Suprapubic skin (tissue), 4 donors: ENCODE data around the gene CHST8. TPM values are rescaled to one million over a fixed set of nuclear protein-coding genes. Genes with fewer than 3 reads are reported as not detected.

ENCODE experiments used
- DNase-seq, 2 donors: peaks; one replicate each; pipeline ENCODE4 v3.0.0-alpha.2; 2019; ENCODE audit warnings: low spot score in 2 of 2
- H3K27ac ChIP-seq: fragments of 200-600 bp; sonication (generic); one replicate; pipeline ENCODE4 v1.5.1; 2019
- H3K27me3 ChIP-seq: fragments of 200-600 bp; sonication (generic); one replicate; pipeline ENCODE4 v1.5.1; 2019
- H3K36me3 ChIP-seq: fragments of 200-600 bp; sonication (generic); one replicate; pipeline ENCODE4 v1.5.1; 2019
- H3K4me1 ChIP-seq: fragments of 200-600 bp; sonication (generic); one replicate; pipeline ENCODE4 v1.5.1; 2019
- H3K4me3 ChIP-seq: fragments of 200-600 bp; sonication (generic); one replicate; pipeline ENCODE4 v1.5.1; 2019; ENCODE audit warnings: mild to moderate bottlenecking
- H3K9me3 ChIP-seq: fragments of 200-600 bp; sonication (generic); one replicate; pipeline ENCODE4 v1.5.1; 2019
- EP300 ChIP-seq: sonication (generic); formaldehyde crosslinking; IDR thresholded peaks from one replicate; pipeline ENCODE4 v1.6.1; 2017; ENCODE audit warnings: antibody characterized with exemption
- POLR2A ChIP-seq, 2 donors: fragments of 450-650 bp; IDR thresholded peaks; one replicate each; pipeline ENCODE4 v1.6.1; 2017; ENCODE audit warnings: antibody characterized with exemption in 2 of 2, mild to moderate bottlenecking in 2 of 2, moderate library complexity in 2 of 2
- POLR2AphosphoS5 ChIP-seq, 3 donors: sonication (generic); formaldehyde crosslinking; IDR thresholded peaks; one replicate each; pipeline ENCODE4 v1.6.1; 2017; ENCODE audit warnings: antibody characterized with exemption in 3 of 3
- WGBS: methylation state at CpG from one replicate; pipeline ENCODE4 v1.1.5; 2018; 5-methylcytosine and 5-hydroxymethylcytosine counted together
- total RNA-seq, 4 donors: library from RNA; depleted of rRNA; stranded (reverse); fragments of >200 nt; gene quantifications; one replicate each; pipeline ENCODE4 v1.1.0, GENCODE V29; 2016
- TF ChIP-seq, protein P1 (sequence below), 2 donors: fragments of 200-600 bp in 1 of 2; fragments of 450-650 bp in 1 of 2; sonication (generic) in 1 of 2; IDR thresholded peaks; one replicate each; pipeline ENCODE4 v1.5.1; 2016 to 2019; ENCODE audit warnings: antibody characterized with exemption in 2 of 2, mild to moderate bottlenecking in 1 of 2, moderate library complexity in 1 of 2

CHST8 gene
- total RNA-seq, 4 donors from 2014 or later = 0.36 TPM; not detected in 3

DNA sequence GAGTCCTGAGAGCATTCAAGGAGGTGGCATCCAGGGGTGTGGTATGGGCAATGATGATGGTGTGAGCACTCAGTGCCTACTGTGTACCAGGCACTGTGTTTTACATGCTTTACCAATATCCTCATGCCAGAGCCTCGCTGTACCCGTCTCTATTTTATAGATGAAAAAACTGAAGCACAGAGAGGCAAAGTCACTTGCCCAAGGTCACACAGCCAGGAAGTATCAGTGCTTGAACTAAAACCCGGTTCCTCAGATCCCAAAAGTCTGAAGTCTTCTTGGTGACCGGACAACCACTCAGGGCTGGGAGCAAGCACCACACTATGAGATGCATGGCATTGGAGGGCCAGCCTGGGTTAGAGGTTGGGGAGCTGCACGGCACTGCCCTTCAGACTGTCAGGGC is 84.1 kb downstream of the CHST8 start:
- H3K27ac ChIP-seq = no peak overlapping the region
- 92% methylated on average over 2 of the region's 5 CpGs for WGBS
- H3K4me3 ChIP-seq = no peak overlapping the region
- H3K4me1 ChIP-seq = no peaks in the 10 kb centered on the region
- H3K36me3 ChIP-seq = no peaks in the 10 kb centered on the region
- TF ChIP-seq EP300 (no peak), POLR2A (IDR thresholded peaks at IDR 0.05) (no peak), POLR2AphosphoS5 (IDR thresholded peaks at IDR 0.05) (no peak)
- TF ChIP-seq, protein P1, sequence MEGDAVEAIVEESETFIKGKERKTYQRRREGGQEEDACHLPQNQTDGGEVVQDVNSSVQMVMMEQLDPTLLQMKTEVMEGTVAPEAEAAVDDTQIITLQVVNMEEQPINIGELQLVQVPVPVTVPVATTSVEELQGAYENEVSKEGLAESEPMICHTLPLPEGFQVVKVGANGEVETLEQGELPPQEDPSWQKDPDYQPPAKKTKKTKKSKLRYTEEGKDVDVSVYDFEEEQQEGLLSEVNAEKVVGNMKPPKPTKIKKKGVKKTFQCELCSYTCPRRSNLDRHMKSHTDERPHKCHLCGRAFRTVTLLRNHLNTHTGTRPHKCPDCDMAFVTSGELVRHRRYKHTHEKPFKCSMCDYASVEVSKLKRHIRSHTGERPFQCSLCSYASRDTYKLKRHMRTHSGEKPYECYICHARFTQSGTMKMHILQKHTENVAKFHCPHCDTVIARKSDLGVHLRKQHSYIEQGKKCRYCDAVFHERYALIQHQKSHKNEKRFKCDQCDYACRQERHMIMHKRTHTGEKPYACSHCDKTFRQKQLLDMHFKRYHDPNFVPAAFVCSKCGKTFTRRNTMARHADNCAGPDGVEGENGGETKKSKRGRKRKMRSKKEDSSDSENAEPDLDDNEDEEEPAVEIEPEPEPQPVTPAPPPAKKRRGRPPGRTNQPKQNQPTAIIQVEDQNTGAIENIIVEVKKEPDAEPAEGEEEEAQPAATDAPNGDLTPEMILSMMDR (IDR thresholded peaks at IDR 0.05) = no peak
- H3K27me3 ChIP-seq = peaks cover 6% of the 10 kb centered on the region
- peaks cover 6% of the 10 kb centered on the region for H3K9me3 ChIP-seq
- DNase-seq = peak in 1 of 2 donors; percentile 25

- TF ChIP-seq POLR2AphosphoS5 (IDR thresholded peaks at IDR 0.05) (no peak), EP300 (no peak), POLR2A (IDR thresholded peaks at IDR 0.05) (no peak)
- TF ChIP-seq, protein P1 (IDR thresholded peaks at IDR 0.05) = no peak
- Histone ChIP-seq H3K27me3 (peaks cover 6% of the 10 kb centered on the region), H3K9me3 (peaks cover 6% of the 10 kb centered on the region), H3K27ac (no peak overlapping the region), H3K4me1 (no peaks in the 10 kb centered on the region), H3K4me3 (no peak overlapping the region), H3K36me3 (no peaks in the 10 kb centered on the region)
- WGBS = 73% methylated on average over 9 of the region's 10 CpGs
- no peak for DNase-seq
Measured at GRCh38 chr19:33706631-33707030, 84.9 kb downstream of the CHST8 start.

GRCh38 chr19:33712268-33712667 is 90.5 kb downstream of the CHST8 start:
- no peak for DNase-seq

DNA sequence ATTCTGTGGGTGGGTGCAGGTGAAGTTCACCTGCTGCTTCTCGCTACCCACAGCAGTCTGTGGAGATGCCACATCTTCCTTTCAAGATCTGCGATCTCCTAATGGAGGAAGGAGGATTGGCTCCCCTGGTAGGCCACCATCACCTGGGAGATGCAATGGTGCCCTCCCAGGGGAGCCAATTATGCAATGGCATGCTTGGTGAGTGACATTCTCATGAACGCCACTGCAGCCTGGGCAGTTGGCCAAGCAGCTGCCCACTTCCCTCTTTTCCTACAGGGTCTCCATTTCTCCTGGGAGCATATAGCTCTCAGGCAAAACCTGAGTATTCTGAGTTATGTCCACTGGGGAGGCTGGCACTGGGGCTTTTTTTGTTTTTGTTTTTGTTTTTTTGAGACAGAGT is 91.4 kb downstream of the CHST8 start:
- Histone ChIP-seq H3K4me3 (no peak overlapping the region), H3K4me1 (no peaks in the 10 kb centered on the region), H3K36me3 (no peaks in the 10 kb centered on the region), H3K27ac (no peak overlapping the region), H3K27me3 (peaks cover 6% of the 10 kb centered on the region), H3K9me3 (peaks cover 11% of the 10 kb centered on the region)
- no peak for DNase-seq
- WGBS = 67% methylated on average over 2 of the region's 3 CpGs
- no peak for TF ChIP-seq EP300
- TF ChIP-seq, protein P1 (IDR thresholded peaks at IDR 0.05) = no peak
- TF ChIP-seq POLR2A (IDR thresholded peaks at IDR 0.05) = no peak
- TF ChIP-seq POLR2AphosphoS5 (IDR thresholded peaks at IDR 0.05) = no peak

More at GRCh38 chr19:33712268-33712667, 90.5 kb downstream of the CHST8 start:
- TF ChIP-seq POLR2AphosphoS5 (IDR thresholded peaks at IDR 0.05) (no peak), POLR2A (IDR thresholded peaks at IDR 0.05) (no peak), EP300 (no peak)
- TF ChIP-seq, protein P1 (IDR thresholded peaks at IDR 0.05) = no peak
- 66% methylated on average over 6 of the region's 6 CpGs for WGBS
- H3K9me3 ChIP-seq = peaks cover 11% of the 10 kb centered on the region
- H3K4me3 ChIP-seq = no peak overlapping the region
- H3K27me3 ChIP-seq = peaks cover 6% of the 10 kb centered on the region
- H3K27ac ChIP-seq = no peak overlapping the region
- no peaks in the 10 kb centered on the region for H3K4me1 ChIP-seq
- no peaks in the 10 kb centered on the region for H3K36me3 ChIP-seq

DNA sequence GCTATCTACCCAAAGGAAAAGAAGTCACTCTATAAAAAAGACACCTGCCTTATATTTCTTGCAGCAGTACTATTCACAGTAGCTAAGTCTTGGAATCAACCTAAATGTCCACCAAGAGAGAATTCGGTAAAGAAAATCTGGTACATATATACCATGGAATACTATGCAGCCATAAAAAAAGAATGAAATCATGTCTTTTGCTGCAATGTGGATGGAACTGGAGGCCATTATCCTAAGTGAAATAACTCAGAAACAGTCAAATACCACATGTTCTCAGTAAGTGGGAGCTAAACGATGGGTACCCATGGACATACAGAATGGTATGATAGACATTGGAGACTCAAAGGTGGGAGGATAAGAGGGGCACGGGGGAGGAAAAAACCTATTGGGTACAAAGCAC is 92.4 kb downstream of the CHST8 start:
- H3K4me3 ChIP-seq = no peak overlapping the region
- TF ChIP-seq, protein P1 (IDR thresholded peaks at IDR 0.05) = no peak
- no peak for TF ChIP-seq POLR2AphosphoS5 (IDR thresholded peaks at IDR 0.05)
- no peak for TF ChIP-seq POLR2A (IDR thresholded peaks at IDR 0.05)
- TF ChIP-seq EP300 = no peak
- H3K27ac ChIP-seq = no peak overlapping the region
- no peaks in the 10 kb centered on the region for H3K36me3 ChIP-seq
- WGBS = 87% methylated on average over 3 of the region's 3 CpGs
- H3K9me3 ChIP-seq = peaks cover 11% of the 10 kb centered on the region
- peaks cover 11% of the 10 kb centered on the region for H3K27me3 ChIP-seq
- no peak for DNase-seq
- H3K4me1 ChIP-seq = no peaks in the 10 kb centered on the region
